Measurements from ENCODE around the gene ORAI2. TPM values are rescaled to one million over a fixed set of nuclear protein-coding genes. Genes with fewer than 3 reads are reported as not detected.

ORAI2 gene
- total and polyA plus RNA-seq, 7 experiments from 2014 or later, result 19.9 to 72.6 (median 28.5) TPM

DNA sequence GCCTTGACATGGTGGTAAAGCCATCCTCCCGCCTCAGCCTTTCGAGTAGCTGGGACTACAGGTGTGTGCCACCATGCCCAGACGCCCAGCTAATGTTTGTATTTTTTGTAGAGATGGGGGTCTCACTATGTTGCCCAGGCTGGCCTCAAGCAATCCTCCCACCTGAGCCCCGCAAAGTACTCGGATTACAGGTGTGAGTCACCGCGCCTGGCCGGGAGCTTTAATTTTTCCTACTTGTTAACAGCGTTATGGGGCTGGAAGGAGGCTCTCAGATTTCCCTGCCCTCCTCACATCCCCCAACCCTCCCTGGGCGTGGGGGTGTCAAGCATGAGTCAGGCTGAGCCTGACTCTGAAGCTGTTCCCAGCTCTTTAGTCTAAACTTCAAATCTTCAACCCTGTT, 23.0 kb downstream of the ORAI2 start:
- no peak overlapping the region for H3K27ac ChIP-seq (ENCODE audit: low read depth, low read length)
- Mint-ChIP-seq H3K27me3 (no peaks in the 10 kb centered on the region), H3K4me1 (peaks cover 0 to 5% (median 4%) of the 10 kb centered on the region in 7 donors), H3K4me3 (no peak overlapping the region), H3K36me3 (peaks cover 0 to 2% (median 0%) of the 10 kb centered on the region in 5 donors), H3K9me3 (no peaks in the 10 kb centered on the region), H3K27ac (no peak overlapping the region)
- H3K4me1 ChIP-seq (ENCODE audit: control insufficient read depth in 2 of 2, insufficient read depth in 2 of 2, low read length in 2 of 2), result no peaks in the 10 kb centered on the region
- ATAC-seq, result no peak
- ChIA-PET POLR2A (interaction anchor here (1.4 to 1.8 kb wide), 2 partner anchors 8 to 41 kb away, joined by 5 to 6 read pairs; partner anchors contain the start of gene ALKBH4), CTCF (no interaction called here)
- peaks cover 0 to 47% (median 0%) of the 10 kb centered on the region in 3 experiments for H3K36me3 ChIP-seq (ENCODE audit: control insufficient read depth in 2 of 3, insufficient read depth in 3 of 3, low read length in 3 of 3)
- intact Hi-C loops (cut with micrococcal nuclease), result no loop called here
- DNase-seq, result no peak
- no peaks in the 10 kb centered on the region for H3K9me3 ChIP-seq (ENCODE audit: control insufficient read depth in 2 of 3, low read length in 3 of 3)
- H3K4me3 ChIP-seq (ENCODE audit: low read length), result no peak overlapping the region
- no peaks in the 10 kb centered on the region for H3K27me3 ChIP-seq (ENCODE audit: control insufficient read depth in 2 of 2, insufficient read depth in 2 of 2, low read length in 2 of 2)

DNA sequence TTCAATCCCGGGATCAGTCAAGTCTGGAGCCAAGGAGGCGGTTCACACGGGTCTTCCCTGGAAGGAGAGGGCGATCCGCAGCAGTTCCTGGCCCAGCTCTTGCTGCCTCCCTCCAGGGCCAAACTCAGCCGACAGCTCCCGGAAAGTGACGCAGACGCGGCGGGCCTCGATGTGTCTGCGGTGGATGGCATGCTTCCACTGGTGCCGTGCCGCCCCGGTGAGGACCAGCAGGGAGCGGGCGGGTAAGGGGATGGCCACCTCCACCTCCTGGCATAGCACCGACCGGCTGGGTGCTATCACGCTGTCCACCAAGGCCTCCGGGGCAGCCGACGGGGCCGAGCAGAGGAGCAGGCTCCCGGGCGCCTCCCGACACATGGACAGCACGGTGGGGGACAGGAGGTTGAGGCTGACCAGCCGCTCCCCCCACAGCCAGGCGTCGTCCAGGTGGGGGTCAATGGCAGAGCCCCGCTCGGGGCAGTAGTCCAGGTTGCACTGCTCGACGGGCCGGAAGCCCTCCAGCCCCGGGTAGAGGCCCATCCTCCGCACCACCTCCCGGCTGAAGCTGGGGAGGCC, 24.1 kb downstream of the ORAI2 start:
- peaks cover 0 to 47% (median 0%) of the 10 kb centered on the region in 3 experiments for H3K36me3 ChIP-seq (ENCODE audit: control insufficient read depth in 2 of 3, insufficient read depth in 3 of 3, low read length in 3 of 3)
- intact Hi-C loops (cut with micrococcal nuclease), result no loop called here
- no peaks in the 10 kb centered on the region for H3K9me3 ChIP-seq (ENCODE audit: control insufficient read depth in 2 of 3, low read length in 3 of 3)
- no peak overlapping the region for H3K4me3 ChIP-seq (ENCODE audit: low read length)
- no peaks in the 10 kb centered on the region for H3K4me1 ChIP-seq (ENCODE audit: control insufficient read depth in 2 of 2, insufficient read depth in 2 of 2, low read length in 2 of 2)
- H3K9me3 Mint-ChIP-seq, result no peaks in the 10 kb centered on the region
- H3K4me3 Mint-ChIP-seq, result no peak overlapping the region
- H3K36me3 Mint-ChIP-seq, result peaks cover 0 to 2% (median 0%) of the 10 kb centered on the region in 5 donors
- H3K27ac Mint-ChIP-seq, result no peak overlapping the region
- ChIA-PET CTCF (no interaction called here), POLR2A (interaction anchor here (1.8 kb wide), 1 partner anchor 42 kb away, joined by 6 read pairs; no protein-coding TSS in a partner anchor)
- no peaks in the 10 kb centered on the region for H3K27me3 ChIP-seq (ENCODE audit: control insufficient read depth in 2 of 2, insufficient read depth in 2 of 2, low read length in 2 of 2)
- peaks cover 1 to 13% (median 7%) of the 10 kb centered on the region in 7 donors for H3K4me1 Mint-ChIP-seq
- no peak overlapping the region for H3K27ac ChIP-seq (ENCODE audit: low read depth, low read length)
- ATAC-seq (no peak), DNase-seq (no peak)
- no peaks in the 10 kb centered on the region for H3K27me3 Mint-ChIP-seq

DNA sequence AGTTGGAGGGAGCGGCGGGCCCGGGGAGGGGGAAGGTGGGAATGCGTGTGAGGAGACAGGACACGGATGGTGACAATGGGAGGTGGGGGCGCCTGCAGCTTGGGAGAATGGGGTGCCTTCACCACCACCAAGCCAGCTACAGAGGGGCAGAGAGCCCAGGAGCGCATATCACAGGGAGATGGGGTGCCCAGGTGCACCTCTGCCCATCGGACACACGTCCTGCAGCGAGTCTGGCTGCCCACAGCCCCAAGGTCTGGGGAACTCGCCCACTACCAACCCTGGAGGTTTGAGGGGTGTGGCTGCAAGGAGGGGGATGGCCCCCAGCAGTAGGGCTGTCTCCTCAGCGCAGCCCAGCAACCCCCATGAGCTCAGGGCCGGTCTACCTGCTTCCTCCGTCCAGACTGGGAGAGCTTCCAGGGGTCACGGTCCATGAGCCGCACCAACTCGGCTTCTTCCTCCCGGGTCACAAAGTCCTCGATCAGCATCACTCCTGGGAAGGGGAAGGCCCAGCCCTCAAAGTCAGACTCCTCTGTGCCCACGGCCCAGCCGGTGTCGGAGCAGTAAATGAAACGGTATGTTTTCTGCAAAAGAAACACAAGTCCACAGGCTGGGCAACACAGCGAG, 26.0 kb downstream of the ORAI2 start:
- intact Hi-C loops (cut with micrococcal nuclease), result no loop called here
- Mint-ChIP-seq H3K9me3 (no peaks in the 10 kb centered on the region), H3K4me1 (peaks cover 15 to 26% (median 20%) of the 10 kb centered on the region in 7 donors), H3K4me3 (no peak overlapping the region), H3K36me3 (peaks cover 0 to 2% (median 0%) of the 10 kb centered on the region in 5 donors), H3K27me3 (no peaks in the 10 kb centered on the region), H3K27ac (no peak overlapping the region)
- Histone ChIP-seq H3K4me1 (ENCODE audit: control insufficient read depth in 2 of 2, insufficient read depth in 2 of 2, low read length in 2 of 2) (peaks cover 9% of the 10 kb centered on the region in 2 donors), H3K9me3 (ENCODE audit: control insufficient read depth in 2 of 3, low read length in 3 of 3) (no peaks in the 10 kb centered on the region), H3K4me3 (ENCODE audit: low read length) (no peak overlapping the region), H3K27ac (ENCODE audit: low read depth, low read length) (no peak overlapping the region), H3K36me3 (ENCODE audit: control insufficient read depth in 2 of 3, insufficient read depth in 3 of 3, low read length in 3 of 3) (peaks cover 0 to 49% (median 0%) of the 10 kb centered on the region in 3 experiments), H3K27me3 (ENCODE audit: control insufficient read depth in 2 of 2, insufficient read depth in 2 of 2, low read length in 2 of 2) (no peaks in the 10 kb centered on the region)
- ChIA-PET CTCF (interaction anchor here (1.7 kb wide), 1 partner anchor 55 kb away, joined by 4 read pairs; no protein-coding TSS in a partner anchor), POLR2A (interaction anchor here (1.1 kb wide), 1 partner anchor 33 kb away, joined by 3 read pairs; no protein-coding TSS in a partner anchor)
- DNase-seq, result no peak
- ATAC-seq, result no peak

DNA sequence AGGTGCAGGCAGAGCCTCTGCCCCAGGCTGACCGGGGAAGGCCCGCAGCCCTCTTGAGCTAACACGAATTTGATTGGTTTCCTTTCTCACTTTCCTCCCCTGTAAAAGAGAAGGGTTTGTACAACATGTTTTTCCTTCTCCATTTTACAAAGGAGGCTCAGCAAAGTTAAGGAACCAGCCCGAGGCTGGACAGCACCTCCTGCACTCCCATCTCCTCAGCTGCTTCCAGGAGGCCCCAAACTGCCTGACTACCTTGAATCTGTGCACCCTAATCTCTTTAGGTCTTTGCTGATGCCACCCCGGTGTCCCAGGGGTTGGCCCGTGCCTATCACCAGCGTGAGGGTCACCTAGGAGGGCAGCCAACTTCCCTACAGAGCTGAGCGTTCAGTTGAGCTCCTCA, 27.1 kb downstream of the ORAI2 start:
- H3K27ac Mint-ChIP-seq, result peak overlapping the region in 2 of 9 donors; percentile 21 to 59
- no peaks in the 10 kb centered on the region for H3K27me3 Mint-ChIP-seq
- Histone ChIP-seq H3K4me1 (ENCODE audit: control insufficient read depth in 2 of 2, insufficient read depth in 2 of 2, low read length in 2 of 2) (peaks cover 9 to 12% of the 10 kb centered on the region in 2 donors), H3K27ac (ENCODE audit: low read depth, low read length) (no peak overlapping the region), H3K4me3 (ENCODE audit: low read length) (no peak overlapping the region), H3K9me3 (ENCODE audit: control insufficient read depth in 2 of 3, low read length in 3 of 3) (no peaks in the 10 kb centered on the region), H3K36me3 (ENCODE audit: control insufficient read depth in 2 of 3, insufficient read depth in 3 of 3, low read length in 3 of 3) (peaks cover 0 to 55% (median 0%) of the 10 kb centered on the region in 3 experiments), H3K27me3 (ENCODE audit: control insufficient read depth in 2 of 2, insufficient read depth in 2 of 2, low read length in 2 of 2) (no peaks in the 10 kb centered on the region)
- CTCF ChIA-PET, result interaction anchor here (1.0 to 1.7 kb wide), 2 partner anchors 30 to 56 kb away, joined by 3 to 4 read pairs; no protein-coding TSS in a partner anchor
- H3K4me3 Mint-ChIP-seq, result no peak overlapping the region
- DNase-seq, result no peak
- intact Hi-C loops (cut with micrococcal nuclease), result loop anchor here (5.0 to 10.0 kb wide), 2 partner anchors 173 to 176 kb away; partner anchors contain the start of gene SH2B2 (in 2 of the 2)
- POLR2A ChIA-PET, result no interaction called here
- peaks cover 20 to 28% (median 22%) of the 10 kb centered on the region in 7 donors for H3K4me1 Mint-ChIP-seq
- ATAC-seq, result no peak
- H3K9me3 Mint-ChIP-seq, result no peaks in the 10 kb centered on the region
- peaks cover 0 to 2% (median 0%) of the 10 kb centered on the region in 5 donors for H3K36me3 Mint-ChIP-seq

DNA sequence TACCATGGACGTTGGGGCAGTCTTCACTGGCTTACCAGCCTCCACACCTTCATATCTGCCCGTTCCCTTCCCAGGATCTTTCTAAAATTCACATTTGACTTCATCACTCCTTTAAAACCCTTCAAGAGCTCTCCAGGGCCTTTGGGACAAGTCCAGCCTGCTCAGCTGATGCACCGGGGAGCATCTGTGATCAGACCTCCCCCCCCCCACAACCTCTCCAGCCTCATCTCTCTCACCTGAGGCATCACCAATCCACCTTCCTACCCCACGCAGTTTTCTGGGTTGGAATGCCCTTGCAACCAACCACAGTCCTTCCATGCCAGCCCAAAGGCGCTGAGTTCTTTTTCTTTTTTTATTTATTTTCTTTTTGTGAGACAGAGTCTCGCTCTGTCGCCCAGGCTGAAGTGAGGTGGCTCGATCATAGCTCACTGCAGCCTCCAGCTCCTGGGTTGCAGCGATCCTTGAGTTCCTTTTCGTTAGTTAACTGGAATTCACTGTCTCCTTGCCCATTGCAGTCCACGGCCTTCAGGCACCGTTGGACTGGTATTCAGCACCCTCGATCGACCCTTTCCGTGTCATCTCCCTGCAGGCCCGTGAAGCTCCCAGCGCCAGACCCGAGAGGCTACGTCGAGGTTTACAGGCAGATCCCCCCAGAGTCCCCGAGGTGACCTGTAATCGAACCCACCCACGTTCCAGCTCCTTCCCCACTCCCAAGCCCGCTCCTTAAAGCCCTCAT, 30.6 kb downstream of the ORAI2 start:
- Mint-ChIP-seq H3K4me3 (peak overlapping the region; percentile 82 to 95 (median 90)), H3K9me3 (no peaks in the 10 kb centered on the region), H3K27me3 (no peaks in the 10 kb centered on the region), H3K27ac (peak overlapping the region; percentile 28 to 90 (median 78)), H3K4me1 (peaks cover 20 to 46% (median 37%) of the 10 kb centered on the region in 7 donors), H3K36me3 (peaks cover 0 to 6% (median 0%) of the 10 kb centered on the region in 5 donors)
- Histone ChIP-seq H3K9me3 (ENCODE audit: control insufficient read depth in 2 of 3, low read length in 3 of 3) (no peaks in the 10 kb centered on the region), H3K4me3 (ENCODE audit: low read length) (peak overlapping the region; percentile 99), H3K27ac (ENCODE audit: low read depth, low read length) (peak overlapping the region; percentile 84), H3K36me3 (ENCODE audit: control insufficient read depth in 2 of 3, insufficient read depth in 3 of 3, low read length in 3 of 3) (peaks cover 0 to 38% (median 0%) of the 10 kb centered on the region in 3 experiments), H3K4me1 (ENCODE audit: control insufficient read depth in 2 of 2, insufficient read depth in 2 of 2, low read length in 2 of 2) (peaks cover 19 to 22% of the 10 kb centered on the region in 2 donors), H3K27me3 (ENCODE audit: control insufficient read depth in 2 of 2, insufficient read depth in 2 of 2, low read length in 2 of 2) (no peaks in the 10 kb centered on the region)
- no peak for ATAC-seq
- ChIA-PET CTCF (interaction anchor here (0.9 to 1.4 kb wide), 7 partner anchors 13 to 59 kb away, joined by 3 to 7 read pairs (median 4); no protein-coding TSS in a partner anchor), POLR2A (interaction anchor here (1.0 to 3.2 kb wide), 7 partner anchors 9 to 68 kb away, joined by 3 to 28 read pairs (median 6); partner anchors contain the start of genes ORAI2 and PRKRIP1)
- no peak for DNase-seq
- intact Hi-C loops (cut with micrococcal nuclease), result loop anchor here (1.0 to 10.0 kb wide), 8 partner anchors 29 to 179 kb away; partner anchors contain the start of genes PRKRIP1 (in 2 of the 2), SH2B2 (in 2 of the 2) and ORAI2 (in 1 of the 2)
